PC-3 (cell line): Measurements from ENCODE around the gene GPR156.

Source experiments
- CTCF ChIP-seq: fragments of 300-600 bp; sonication (generic); conservative IDR thresholded peaks from 2 replicates; pipeline ENCODE4 v1.5.1; 2017; ENCODE audit warnings: antibody characterized with exemption, low read depth, mild to moderate bottlenecking, low read length
- EZH2 ChIP-seq: fragments of 300-600 bp; sonication (generic); IDR thresholded peaks from one replicate; pipeline ENCODE4 v1.6.1; 2017; ENCODE audit warnings: antibody characterized with exemption, mild to moderate bottlenecking, low read length; ENCODE audit not compliant: unreplicated experiment

DNA sequence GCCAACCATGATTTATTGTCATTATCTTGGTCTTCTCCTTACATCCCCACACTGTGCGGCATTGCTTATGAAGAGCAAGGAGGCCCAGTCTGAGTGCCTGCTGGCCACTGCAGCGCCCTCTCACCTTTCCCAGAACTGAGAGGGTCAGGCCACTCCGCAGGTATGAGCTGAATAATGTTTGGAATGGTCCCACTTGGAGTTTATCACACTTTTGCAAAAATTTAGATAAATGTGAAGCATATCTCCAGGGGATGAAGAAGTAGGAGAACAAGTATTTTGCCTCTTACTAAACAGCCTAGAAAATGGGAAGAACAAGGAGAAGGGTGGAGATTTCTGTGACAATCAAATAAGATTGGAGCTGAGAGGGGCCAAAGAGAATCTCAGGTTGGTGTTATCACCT, 116.4 kb downstream of the GPR156 start:
- no peak for TF ChIP-seq CTCF
- TF ChIP-seq EZH2 = no peak
